Occipital lobe (tissue), 3 donors: Measurements from ENCODE around the gene PPP1R12C. TPM values are rescaled to one million over a fixed set of nuclear protein-coding genes. Genes with fewer than 3 reads are reported as not detected.

ENCODE experiments used
- DNase-seq: peaks from one replicate; lab custom pipeline; 2025; lab: John Stamatoyannopoulos, UW
- small RNA-seq: library from RNA; depleted of rRNA; stranded (forward); fragments of <200 nt; gene quantifications from one replicate; pipeline ENCODE3, GENCODE V24; 2014
- total RNA-seq: library from RNA; depleted of rRNA; stranded (reverse); fragments of >200 nt; gene quantifications from one replicate; pipeline ENCODE4 v1.2.3, GENCODE V29; 2014

Gene PPP1R12C
- total RNA-seq, 1 donor from 2014 or later = 20.7 TPM

- no peak for DNase-seq
Observed at GRCh38 chr19:55046975-55047622, 70.3 kb downstream of the PPP1R12C start.

DNA sequence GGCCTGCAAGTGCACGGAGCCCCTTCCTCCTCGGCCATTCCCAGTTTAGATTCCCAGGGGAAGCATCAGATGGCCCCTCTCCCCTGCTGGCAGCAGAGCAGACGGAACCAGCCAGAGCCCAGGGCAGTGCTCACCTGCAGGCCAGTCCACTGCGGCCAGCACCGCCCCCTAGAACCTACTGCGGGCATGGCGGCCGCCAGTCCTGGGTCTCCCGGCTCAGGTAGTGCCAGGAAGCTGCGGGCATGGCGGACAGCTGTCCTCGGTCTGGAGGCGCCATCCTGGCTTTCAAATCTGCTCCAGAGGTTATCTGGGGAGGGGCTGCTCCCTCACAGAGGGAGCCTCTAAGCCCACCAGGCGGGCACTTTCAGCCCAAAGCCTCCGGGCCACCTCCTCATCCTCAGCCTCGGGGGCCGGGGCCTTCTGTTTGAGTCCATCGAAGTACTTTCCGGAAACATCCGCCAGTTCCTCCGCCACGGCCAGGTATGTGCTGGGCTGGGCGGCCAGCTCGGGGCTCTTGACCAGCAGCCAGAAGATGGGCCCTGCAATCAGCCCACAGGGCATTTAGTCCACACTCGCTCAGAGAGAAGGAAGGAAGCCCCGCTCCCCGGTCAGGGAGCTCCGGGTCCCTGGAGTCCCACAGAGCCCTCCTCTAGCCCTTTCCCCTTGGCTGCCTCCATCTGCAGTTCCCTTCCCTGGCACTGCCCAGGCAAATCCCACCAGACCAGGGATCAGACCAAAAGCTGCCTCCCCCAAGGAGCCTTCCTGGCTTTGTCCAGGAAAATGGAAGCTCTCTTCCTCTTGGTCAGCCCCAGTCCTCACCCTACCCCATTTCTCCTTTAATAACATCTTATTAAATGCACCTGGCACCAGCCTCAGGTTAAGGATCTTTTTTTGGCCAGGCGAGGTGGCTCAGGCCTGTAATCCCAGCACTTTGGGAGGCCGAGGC, 72.4 kb downstream of the PPP1R12C start:
- no peak for DNase-seq

GRCh38 chr19:55044286-55044685, 73.2 kb downstream of the PPP1R12C start:
- no peak for DNase-seq

DNA sequence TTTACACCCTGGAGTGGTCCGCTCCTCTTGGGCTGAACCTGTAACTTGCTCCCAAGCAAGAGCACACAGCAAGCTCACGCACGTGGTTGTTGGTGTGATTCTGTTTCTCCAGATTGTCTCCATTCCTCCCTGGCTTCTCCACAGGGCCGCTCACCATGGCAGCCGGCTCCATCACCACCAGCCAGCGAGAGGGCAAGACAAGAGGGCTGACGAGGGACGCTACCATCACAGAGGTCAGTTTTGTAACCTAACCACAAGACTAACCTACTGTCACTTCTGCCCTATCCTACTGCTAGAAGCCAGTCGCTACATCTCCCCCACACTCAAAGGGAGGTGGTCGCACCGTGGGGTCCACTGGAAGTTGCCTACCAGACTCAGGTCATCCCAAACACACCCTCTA, 74.7 kb downstream of the PPP1R12C start:
- DNase-seq = no peak

DNA sequence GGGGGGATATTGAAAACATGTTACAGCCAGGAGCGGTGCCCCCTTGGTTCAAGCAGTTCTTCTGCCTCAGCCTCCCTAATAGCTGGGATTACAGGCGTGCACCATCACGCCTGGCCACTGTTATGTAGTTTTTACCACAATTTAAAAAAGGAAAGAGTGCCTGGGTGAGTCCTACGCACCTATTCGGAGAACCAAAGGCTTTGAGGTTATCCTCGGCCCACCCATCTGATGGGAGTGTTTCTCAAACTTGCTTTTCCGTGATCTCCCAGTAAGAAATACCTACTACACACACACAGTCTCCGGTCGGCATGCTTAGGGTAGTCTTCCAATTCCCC, 75.1 kb downstream of the PPP1R12C start:
- DNase-seq = no peak

- no peak for DNase-seq
Observed at GRCh38 chr19:55041627-55042343, 75.7 kb downstream of the PPP1R12C start.

- DNase-seq = no peak
Observed at GRCh38 chr19:55041244-55041626, 76.2 kb downstream of the PPP1R12C start.

Small RNA genes within 50 kb of the gene (small RNA-seq; reads per million reads assigned to genes)
- gene MIR7975 (not detected), gene RF01210 (not detected)

Other genes starting within 250 kb of the PPP1R12C start
- not detected for gene FCAR, start 243.4 kb downstream of the PPP1R12C start, total RNA-seq
- gene NCR1, start 211.5 kb downstream of the PPP1R12C start, total RNA-seq = not detected
- gene NLRP7, start 170.1 kb downstream of the PPP1R12C start, total RNA-seq = not detected
- gene NLRP2, start 151.3 kb downstream of the PPP1R12C start, total RNA-seq = 2.0 TPM
- gene GP6, start 79.4 kb downstream of the PPP1R12C start, total RNA-seq = 0.47 TPM
- 15.0 TPM for gene RDH13, start 54.5 kb downstream of the PPP1R12C start, total RNA-seq
- gene EPS8L1, start 41.8 kb downstream of the PPP1R12C start, total RNA-seq = 0.62 TPM
- gene TNNT1, start 31.6 kb upstream of the PPP1R12C start, total RNA-seq = not detected
- not detected for gene TNNI3, start 40.1 kb upstream of the PPP1R12C start, total RNA-seq
- gene DNAAF3, start 49.0 kb upstream of the PPP1R12C start, total RNA-seq = 0.31 TPM
- 36.8 TPM for gene SYT5, start 62.7 kb upstream of the PPP1R12C start, total RNA-seq
- gene PTPRH, start 91.9 kb upstream of the PPP1R12C start, total RNA-seq = 0.47 TPM
- gene TMEM86B, start 111.1 kb upstream of the PPP1R12C start, total RNA-seq = 0.78 TPM
- 11.4 TPM for gene PPP6R1, start 141.4 kb upstream of the PPP1R12C start, total RNA-seq
- gene HSPBP1, start 162.5 kb upstream of the PPP1R12C start, total RNA-seq = 23.4 TPM
- 67.1 TPM for gene BRSK1, start 166.4 kb upstream of the PPP1R12C start, total RNA-seq
- gene TMEM150B, start 207.7 kb upstream of the PPP1R12C start, total RNA-seq = 0.47 TPM
- gene KMT5C, start 222.2 kb upstream of the PPP1R12C start, total RNA-seq = 6.9 TPM
- gene COX6B2, start 237.1 kb upstream of the PPP1R12C start, total RNA-seq = not detected
- not detected for gene GARIN5B, start 245.6 kb upstream of the PPP1R12C start, total RNA-seq